DND-41 (cell line): Measurements from ENCODE around the gene PIRT.

ENCODE experiments used
- ATAC-seq: fragments of 200-7000 bp; cut with Tn5 transposase; 3 replicates; pipeline ENCODE4 v1.9.1; 2021; ENCODE audit warnings: low read depth; ENCODE audit not compliant: insufficient read depth
- DNase-seq: peaks from one replicate; pipeline ENCODE4 v3.0.0-alpha.2; 2020
- H2AFZ ChIP-seq: 2 replicates; pipeline ENCODE4 v1.6.0; 2012; ENCODE audit warnings: low read depth, low read length
- H3K27ac ChIP-seq: 2 replicates; pipeline ENCODE4 v1.5.1; 2012; ENCODE audit warnings: low read length, inconsistent platforms
- H3K27me3 ChIP-seq: fragments of 200-600 bp; sonication (generic); 2 replicates; pipeline ENCODE4 v1.6.0; 2012; ENCODE audit warnings: low read length, mild to moderate bottlenecking, inconsistent platforms; ENCODE audit not compliant: insufficient read depth, poor library complexity
- H3K36me3 ChIP-seq: 2 replicates; pipeline ENCODE4 v1.5.1; 2012; ENCODE audit warnings: low read length, inconsistent platforms; ENCODE audit not compliant: insufficient read depth
- H3K4me1 ChIP-seq: 2 replicates; pipeline ENCODE4 v1.5.1; 2012; ENCODE audit warnings: mild to moderate bottlenecking, low read length; ENCODE audit not compliant: insufficient read depth
- H3K4me2 ChIP-seq: 2 replicates; pipeline ENCODE4 v1.6.0; 2012; ENCODE audit warnings: mild to moderate bottlenecking, moderate library complexity, low read length, inconsistent platforms; ENCODE audit not compliant: insufficient read depth
- H3K4me3 ChIP-seq, 2 experiments: fragments of 200-600 bp in 1 of 2; shearing (Covaris generic) in 1 of 2; 2 replicates each; pipeline ENCODE4 v1.5.1; 2012 to 2016; ENCODE audit warnings: inconsistent platforms in 2 of 2, low read length in 2 of 2, mild to moderate bottlenecking in 2 of 2, low read depth in 1 of 2, moderate library complexity in 1 of 2
- H3K79me2 ChIP-seq: 2 replicates; pipeline ENCODE4 v1.6.0; 2012; ENCODE audit warnings: low read length, inconsistent platforms; ENCODE audit not compliant: insufficient read depth
- H3K9ac ChIP-seq: 2 replicates; pipeline ENCODE4 v1.6.0; 2012; ENCODE audit warnings: low read depth, mild to moderate bottlenecking, inconsistent platforms, low read length, moderate library complexity
- H3K9me3 ChIP-seq: 2 replicates; pipeline ENCODE4 v1.5.1; 2012; ENCODE audit warnings: low read length, moderate library complexity, mild to moderate bottlenecking, inconsistent platforms; ENCODE audit not compliant: insufficient read depth, severe bottlenecking
- H4K20me1 ChIP-seq: 2 replicates; pipeline ENCODE4 v1.6.0; 2012; ENCODE audit warnings: low read length; ENCODE audit not compliant: insufficient read depth
- EZH2 ChIP-seq: IDR thresholded peaks from 3 replicates; pipeline ENCODE4 v1.6.1; 2012; ENCODE audit warnings: borderline replicate concordance, low read depth, mild to moderate bottlenecking, moderate library complexity, low read length, inconsistent platforms; ENCODE audit not compliant: severe bottlenecking
- TF ChIP-seq, protein P1 (sequence below): IDR thresholded peaks from 2 replicates; pipeline ENCODE4 v1.5.1; 2012; ENCODE audit warnings: borderline replicate concordance, low read length, moderate library complexity, mild to moderate bottlenecking; ENCODE audit not compliant: poor library complexity, severe bottlenecking; ENCODE audit errors: extremely low read depth

The PIRT gene

DNA sequence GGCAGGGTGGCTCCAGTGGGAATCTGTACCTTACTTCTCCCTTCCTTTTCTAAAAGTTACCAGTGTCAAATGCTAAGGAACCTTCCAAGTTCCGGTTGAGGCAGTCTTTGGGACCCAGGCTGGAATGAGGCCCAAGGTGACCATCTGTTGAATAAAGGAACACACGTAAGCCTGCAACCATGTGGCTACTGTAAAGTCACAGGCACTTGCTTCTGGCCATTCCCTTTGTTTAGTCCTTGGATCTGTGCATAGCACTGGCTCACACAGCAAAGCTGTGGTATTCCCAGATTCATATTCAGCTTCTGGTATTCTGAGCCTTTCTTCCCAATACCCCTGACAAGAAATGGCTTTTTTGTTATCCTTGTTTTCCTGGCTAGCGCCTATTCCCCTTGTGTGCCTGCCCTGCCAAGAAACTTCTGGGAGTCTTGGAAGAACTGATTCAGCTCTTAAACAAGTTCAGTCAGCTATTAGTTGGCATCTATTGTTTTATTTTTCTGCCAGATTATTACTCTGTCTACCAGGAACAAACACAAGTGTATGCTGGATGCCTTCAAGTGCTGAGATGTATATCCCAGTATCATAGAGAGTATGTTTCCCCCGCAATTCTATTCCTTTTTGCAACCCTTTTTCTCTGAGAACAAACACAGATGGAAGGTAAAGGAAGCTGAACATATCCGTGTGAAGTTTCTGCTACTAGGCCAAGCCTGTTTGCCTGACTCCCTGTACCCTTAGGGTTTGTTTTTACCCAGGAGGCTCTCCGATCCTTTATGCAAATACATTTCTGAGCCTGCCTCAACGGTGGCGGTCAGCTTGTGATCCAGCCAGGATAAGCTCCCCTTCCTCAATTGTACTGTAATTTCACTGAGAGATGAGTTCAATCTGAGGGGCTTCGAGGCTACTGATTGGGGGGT lies 47.1 kb downstream of the PIRT start:
- H3K36me3 ChIP-seq = no peaks in the 10 kb centered on the region
- H3K9me3 ChIP-seq = no peaks in the 10 kb centered on the region
- H3K79me2 ChIP-seq = no peaks in the 10 kb centered on the region
- H2AFZ ChIP-seq = no peak overlapping the region
- TF ChIP-seq, protein P1, sequence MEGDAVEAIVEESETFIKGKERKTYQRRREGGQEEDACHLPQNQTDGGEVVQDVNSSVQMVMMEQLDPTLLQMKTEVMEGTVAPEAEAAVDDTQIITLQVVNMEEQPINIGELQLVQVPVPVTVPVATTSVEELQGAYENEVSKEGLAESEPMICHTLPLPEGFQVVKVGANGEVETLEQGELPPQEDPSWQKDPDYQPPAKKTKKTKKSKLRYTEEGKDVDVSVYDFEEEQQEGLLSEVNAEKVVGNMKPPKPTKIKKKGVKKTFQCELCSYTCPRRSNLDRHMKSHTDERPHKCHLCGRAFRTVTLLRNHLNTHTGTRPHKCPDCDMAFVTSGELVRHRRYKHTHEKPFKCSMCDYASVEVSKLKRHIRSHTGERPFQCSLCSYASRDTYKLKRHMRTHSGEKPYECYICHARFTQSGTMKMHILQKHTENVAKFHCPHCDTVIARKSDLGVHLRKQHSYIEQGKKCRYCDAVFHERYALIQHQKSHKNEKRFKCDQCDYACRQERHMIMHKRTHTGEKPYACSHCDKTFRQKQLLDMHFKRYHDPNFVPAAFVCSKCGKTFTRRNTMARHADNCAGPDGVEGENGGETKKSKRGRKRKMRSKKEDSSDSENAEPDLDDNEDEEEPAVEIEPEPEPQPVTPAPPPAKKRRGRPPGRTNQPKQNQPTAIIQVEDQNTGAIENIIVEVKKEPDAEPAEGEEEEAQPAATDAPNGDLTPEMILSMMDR = no peak
- TF ChIP-seq EZH2 = no peak
- no peak overlapping the region for H3K4me3 ChIP-seq
- no peaks in the 10 kb centered on the region for H4K20me1 ChIP-seq
- no peak overlapping the region for H3K4me2 ChIP-seq
- DNase-seq (no peak), ATAC-seq (no peak)
- no peaks in the 10 kb centered on the region for H3K4me1 ChIP-seq
- H3K27ac ChIP-seq = no peak overlapping the region
- no peak overlapping the region for H3K9ac ChIP-seq
- H3K27me3 ChIP-seq = peaks cover 3% of the 10 kb centered on the region

DNA sequence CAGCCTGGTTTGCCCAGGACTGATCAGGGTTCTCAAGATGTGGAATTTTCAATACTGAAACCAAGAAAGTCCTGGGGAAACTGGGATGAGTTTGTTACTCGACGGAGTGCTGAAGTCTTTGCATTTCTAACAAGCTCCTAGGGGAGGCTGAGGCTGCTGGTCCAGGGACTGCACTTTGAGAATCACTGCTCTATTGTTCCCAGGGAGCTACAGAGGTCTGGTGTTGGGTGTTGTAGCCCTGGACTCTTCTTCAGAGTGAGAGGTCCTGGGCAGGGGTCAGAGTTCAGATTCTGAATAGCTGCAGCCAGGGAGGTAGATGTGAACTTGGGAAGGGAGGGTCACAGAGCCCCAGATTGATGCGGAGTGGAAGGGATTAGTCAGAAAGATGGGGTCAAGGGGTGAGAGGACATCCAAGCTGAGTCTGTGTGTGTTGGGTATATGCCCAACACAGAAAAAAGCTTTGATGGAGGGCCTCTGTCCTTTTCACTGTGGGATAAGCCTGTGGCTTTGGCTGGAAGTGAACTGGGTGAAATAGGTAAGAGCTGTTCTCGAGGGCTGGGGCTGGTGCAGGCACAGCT lies 48.1 kb downstream of the PIRT start:
- Histone ChIP-seq H3K27ac (no peak overlapping the region), H2AFZ (no peak overlapping the region)
- no peak for DNase-seq

DNA sequence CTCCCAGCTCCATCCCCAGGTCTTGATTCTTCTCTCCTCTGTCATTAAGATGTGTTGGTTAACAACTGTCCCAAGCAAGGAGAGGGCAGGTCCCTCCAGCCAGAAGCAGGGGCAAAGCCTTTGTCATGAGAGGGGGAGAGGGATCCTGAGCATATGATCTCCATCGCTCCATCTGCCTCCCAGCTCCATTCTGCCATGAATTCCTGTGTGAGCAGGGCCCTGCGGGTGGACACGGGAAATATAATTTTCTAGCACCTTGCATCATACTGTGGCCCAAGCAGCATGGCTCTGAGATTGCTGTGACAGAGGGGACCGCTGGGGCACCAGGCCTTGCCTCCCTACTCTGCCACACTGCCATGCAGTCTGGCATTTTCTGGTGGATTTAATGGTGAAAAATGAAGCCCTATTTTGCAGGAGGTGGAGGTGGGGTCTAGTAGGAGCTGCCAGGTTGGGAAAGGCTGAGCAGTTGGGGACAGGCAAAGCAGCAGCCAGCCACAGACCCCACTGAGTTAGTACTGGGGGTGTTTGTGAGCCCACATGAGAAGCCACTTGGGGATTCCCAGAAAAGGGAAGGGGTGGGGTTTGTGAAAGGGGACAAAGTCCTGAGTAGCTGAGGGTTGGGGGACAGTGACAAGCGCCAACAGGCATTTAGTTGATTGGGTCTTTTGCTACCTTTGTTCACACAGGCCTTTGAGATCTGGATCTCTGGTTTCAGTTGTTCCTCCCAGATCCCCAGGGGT lies 50.4 kb downstream of the PIRT start:
- H3K4me2 ChIP-seq = no peak overlapping the region
- DNase-seq (no peak), ATAC-seq (no peak)
- no peak overlapping the region for H3K27ac ChIP-seq
- no peak overlapping the region for H3K4me3 ChIP-seq
- no peaks in the 10 kb centered on the region for H3K36me3 ChIP-seq
- no peaks in the 10 kb centered on the region for H3K9me3 ChIP-seq
- no peaks in the 10 kb centered on the region for H3K79me2 ChIP-seq
- no peaks in the 10 kb centered on the region for H4K20me1 ChIP-seq
- no peak overlapping the region for H2AFZ ChIP-seq
- H3K9ac ChIP-seq = no peak overlapping the region
- H3K4me1 ChIP-seq = no peaks in the 10 kb centered on the region
- peaks cover 3% of the 10 kb centered on the region for H3K27me3 ChIP-seq
- TF ChIP-seq EZH2 = no peak
- TF ChIP-seq, protein P1 = no peak

More for the DNA sequence above, 48.1 kb downstream of the PIRT start:
- no peak for ATAC-seq
- Histone ChIP-seq H3K36me3 (no peaks in the 10 kb centered on the region), H3K9ac (no peak overlapping the region), H3K27me3 (peaks cover 3% of the 10 kb centered on the region), H3K4me2 (no peak overlapping the region), H3K4me3 (no peak overlapping the region), H4K20me1 (no peaks in the 10 kb centered on the region), H3K79me2 (no peaks in the 10 kb centered on the region), H3K4me1 (no peaks in the 10 kb centered on the region), H3K9me3 (no peaks in the 10 kb centered on the region)
- TF ChIP-seq, protein P1 = no peak
- no peak for TF ChIP-seq EZH2
